Keratinocyte (primary cell): Measurements from ENCODE around the gene RBPJL. TPM values are rescaled to one million over a fixed set of nuclear protein-coding genes. Genes with fewer than 3 reads are reported as not detected.

Experiments used
- DNase-seq: peaks from one replicate; pipeline ENCODE4 v3.0.0-alpha.2; 2011; ENCODE audit warnings: low read depth, missing footprints, low spot score
- FAIRE-seq: peaks from 2 replicates; lab custom pipeline; 2011; peaks lifted over from hg19 to GRCh38; lab: Jason Lieb, UNC
- H2AFZ ChIP-seq: 2 replicates; pipeline ENCODE4 v1.6.0; 2012; ENCODE audit warnings: low read length, control low read depth, inconsistent platforms; ENCODE audit not compliant: control insufficient read depth
- H3K27ac ChIP-seq: 2 replicates; pipeline ENCODE4 v1.5.1; 2011; ENCODE audit warnings: low read length; ENCODE audit not compliant: control insufficient read depth, insufficient read depth
- H3K27me3 ChIP-seq: 3 replicates; pipeline ENCODE4 v1.6.0; 2011; ENCODE audit warnings: low read length; ENCODE audit not compliant: control insufficient read depth, insufficient read depth; ENCODE audit errors: extremely low read depth
- H3K36me3 ChIP-seq, 2 experiments: 2 replicates in 1 of 2; 3 replicates in 1 of 2; pipeline ENCODE4 v1.5.1; 2011; ENCODE audit warnings: low read length in 2 of 2, mild to moderate bottlenecking in 1 of 2; ENCODE audit not compliant: control insufficient read depth in 2 of 2, insufficient read depth in 2 of 2; ENCODE audit errors: extremely low read depth in 1 of 2
- H3K4me1 ChIP-seq: 3 replicates; pipeline ENCODE4 v1.5.1; 2011; ENCODE audit warnings: low read length; ENCODE audit not compliant: control insufficient read depth, insufficient read depth; ENCODE audit errors: extremely low read depth
- H3K4me2 ChIP-seq: 3 replicates; pipeline ENCODE4 v1.6.0; 2011; ENCODE audit warnings: low read depth, low read length; ENCODE audit not compliant: control insufficient read depth, insufficient read depth; ENCODE audit errors: extremely low read depth
- H3K4me3 ChIP-seq, 3 experiments: fragments of 200-600 bp in 1 of 3; sonication (generic) in 1 of 3; 2 replicates in 2 of 3; 3 replicates in 1 of 3; pipeline ENCODE4 v1.5.1; 2011 to 2016; ENCODE audit warnings: low read length in 3 of 3, mild to moderate bottlenecking in 3 of 3, control low read depth in 2 of 3, inconsistent platforms in 1 of 3, low read depth in 1 of 3, mixed read lengths in 1 of 3, mixed run types in 1 of 3, moderate library complexity in 1 of 3; ENCODE audit not compliant: control insufficient read depth in 2 of 3, insufficient read depth in 2 of 3; ENCODE audit errors: extremely low read depth in 1 of 3
- H3K79me2 ChIP-seq: 2 replicates; pipeline ENCODE4 v1.6.0; 2012; ENCODE audit warnings: low read length; ENCODE audit not compliant: control insufficient read depth, insufficient read depth
- H3K9ac ChIP-seq: 3 replicates; pipeline ENCODE4 v1.6.0; 2011; ENCODE audit warnings: low read length; ENCODE audit not compliant: control insufficient read depth, insufficient read depth; ENCODE audit errors: extremely low read depth
- H3K9me1 ChIP-seq: 3 replicates; pipeline ENCODE4 v1.6.0; 2011; ENCODE audit warnings: low read length; ENCODE audit not compliant: control insufficient read depth, insufficient read depth; ENCODE audit errors: extremely low read depth
- H3K9me3 ChIP-seq: 2 replicates; pipeline ENCODE4 v1.5.1; 2012; ENCODE audit warnings: low read depth, low read length; ENCODE audit not compliant: control insufficient read depth
- H4K20me1 ChIP-seq: 3 replicates; pipeline ENCODE4 v1.6.0; 2011; ENCODE audit warnings: low read length; ENCODE audit not compliant: control insufficient read depth, insufficient read depth; ENCODE audit errors: extremely low read depth
- EZH2 ChIP-seq: IDR thresholded peaks from one replicate; pipeline ENCODE4 v1.6.1; 2012; ENCODE audit warnings: inconsistent platforms, mild to moderate bottlenecking, low read length, moderate library complexity
- dilution Hi-C: fragments of 300-500 bp; cut with MboI; formaldehyde crosslinking; loops from one replicate; pipeline ENCODE4 v1.7.0; 2020; ENCODE audit warnings: low sequenced_read_pairs; ENCODE audit not compliant: extremely low pct_ligation_motif_present
- polyA plus RNA-seq, 5 experiments: library from polyadenylated mRNA; depleted of rRNA in 3 of 5; stranded (reverse) in 3 of 5; stranded (forward) in 1 of 5; unstranded in 1 of 5; fragments of >200 nt; gene quantifications; 1 replicate in 1 of 5; 2 replicates in 3 of 5; 3 replicates in 1 of 5; pipeline versions ENCODE4 v1.2.1 to v1.2.3, GENCODE V29; 2011 to 2012; ENCODE audit warnings: missing spikeins in 2 of 5, low read depth in 1 of 5, low replicate concordance in 1 of 5
- TF ChIP-seq, protein P1 (sequence below), 3 experiments: IDR thresholded peaks in 1 of 3; conservative IDR thresholded peaks in 1 of 3; optimal IDR thresholded peaks in 1 of 3; 2 replicates in 2 of 3; 3 replicates in 1 of 3; pipeline versions ENCODE3 to v1.5.1; 2011; ENCODE audit warnings: low read length in 3 of 3, mild to moderate bottlenecking in 3 of 3, moderate library complexity in 2 of 3, control low read depth in 1 of 3, inconsistent platforms in 1 of 3; ENCODE audit not compliant: insufficient read depth in 2 of 3; ENCODE audit errors: extremely low read depth in 1 of 3

Gene RBPJL
- polyA plus RNA-seq, 1 donor (not counting 4 experiments of a cell fraction or from before 2014, with no cell fraction given) = not detected

DNA sequence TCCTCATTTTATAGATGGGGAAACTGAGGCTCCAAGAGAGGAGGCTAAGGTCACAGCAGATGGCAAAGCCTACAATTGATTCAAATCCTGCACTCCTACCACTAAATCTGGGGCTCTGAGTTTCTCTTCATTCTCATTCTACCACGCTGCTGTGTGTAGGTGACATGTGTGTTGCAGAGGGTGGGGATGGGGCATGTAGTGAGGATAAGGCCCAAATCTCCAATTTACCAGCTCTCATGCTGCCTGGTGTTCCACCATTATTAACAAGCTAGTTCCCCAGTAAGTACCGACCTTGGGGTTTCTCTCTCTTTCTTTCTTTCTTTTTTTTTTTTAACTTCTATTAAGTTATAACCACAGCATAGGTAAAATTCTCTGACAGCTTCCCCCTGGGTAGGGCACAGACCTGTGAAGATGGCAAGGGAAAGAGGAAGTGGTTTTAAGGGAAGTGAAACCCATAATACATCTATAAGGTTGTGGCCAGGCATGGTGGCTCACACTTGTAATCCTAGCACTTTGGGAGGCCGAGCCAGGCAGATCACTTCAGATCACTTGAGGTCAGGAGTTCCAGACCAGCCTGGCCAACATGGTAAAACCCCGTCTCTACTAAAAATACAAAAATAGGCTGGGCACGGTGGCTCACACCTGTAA, 14.4 kb downstream of the RBPJL start:
- Histone ChIP-seq H3K27me3 (peaks cover 13% of the 10 kb centered on the region), H3K9me1 (no peaks in the 10 kb centered on the region), H3K4me2 (no peak overlapping the region), H3K4me3 (no peak overlapping the region), H3K4me1 (peaks cover 7% of the 10 kb centered on the region), H3K9ac (no peak overlapping the region), H4K20me1 (no peaks in the 10 kb centered on the region), H3K36me3 (peaks cover 0 to 7% of the 10 kb centered on the region in 2 experiments), H3K9me3 (no peaks in the 10 kb centered on the region), H3K79me2 (no peaks in the 10 kb centered on the region), H2AFZ (no peak overlapping the region), H3K27ac (no peak overlapping the region)
- FAIRE-seq (no peak), DNase-seq (no peak)
- dilution Hi-C loops = no loop called here
- TF ChIP-seq, protein P1, sequence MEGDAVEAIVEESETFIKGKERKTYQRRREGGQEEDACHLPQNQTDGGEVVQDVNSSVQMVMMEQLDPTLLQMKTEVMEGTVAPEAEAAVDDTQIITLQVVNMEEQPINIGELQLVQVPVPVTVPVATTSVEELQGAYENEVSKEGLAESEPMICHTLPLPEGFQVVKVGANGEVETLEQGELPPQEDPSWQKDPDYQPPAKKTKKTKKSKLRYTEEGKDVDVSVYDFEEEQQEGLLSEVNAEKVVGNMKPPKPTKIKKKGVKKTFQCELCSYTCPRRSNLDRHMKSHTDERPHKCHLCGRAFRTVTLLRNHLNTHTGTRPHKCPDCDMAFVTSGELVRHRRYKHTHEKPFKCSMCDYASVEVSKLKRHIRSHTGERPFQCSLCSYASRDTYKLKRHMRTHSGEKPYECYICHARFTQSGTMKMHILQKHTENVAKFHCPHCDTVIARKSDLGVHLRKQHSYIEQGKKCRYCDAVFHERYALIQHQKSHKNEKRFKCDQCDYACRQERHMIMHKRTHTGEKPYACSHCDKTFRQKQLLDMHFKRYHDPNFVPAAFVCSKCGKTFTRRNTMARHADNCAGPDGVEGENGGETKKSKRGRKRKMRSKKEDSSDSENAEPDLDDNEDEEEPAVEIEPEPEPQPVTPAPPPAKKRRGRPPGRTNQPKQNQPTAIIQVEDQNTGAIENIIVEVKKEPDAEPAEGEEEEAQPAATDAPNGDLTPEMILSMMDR (optimal IDR thresholded peaks at IDR 0.05 in 1 of 3, IDR thresholded peaks at IDR 0.05 in 1 of 3, conservative IDR thresholded peaks at IDR 0.05 in 1 of 3; ENCODE audit: extremely low read depth in 1 of 3, insufficient read depth in 2 of 3, low read length in 3 of 3) = no peak
- TF ChIP-seq EZH2 = no peak

DNA sequence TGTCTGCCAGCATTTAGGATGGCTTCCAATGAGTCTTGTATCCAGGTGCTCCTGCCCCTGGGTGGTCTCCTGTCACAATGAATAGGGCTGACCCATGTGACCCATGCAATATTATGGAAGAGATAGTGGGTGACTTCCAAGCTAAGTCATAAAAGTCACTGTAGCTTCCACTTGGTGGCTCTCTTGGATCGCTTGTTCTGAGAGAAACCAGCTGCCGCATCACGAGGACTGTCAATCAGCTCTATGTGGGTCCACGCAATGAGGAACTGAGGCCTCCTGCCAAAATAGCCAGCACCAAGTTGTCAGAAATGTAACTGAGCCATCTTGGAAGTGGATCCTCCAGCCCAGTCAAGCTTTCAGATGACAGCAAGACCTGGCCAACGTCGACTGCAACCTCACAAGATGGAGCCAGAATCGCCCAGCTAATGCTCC, 16.3 kb downstream of the RBPJL start:
- peaks cover 2% of the 10 kb centered on the region for H4K20me1 ChIP-seq
- H3K79me2 ChIP-seq = no peaks in the 10 kb centered on the region
- no peak overlapping the region for H3K4me3 ChIP-seq
- H3K9ac ChIP-seq = no peak overlapping the region
- H3K4me1 ChIP-seq = peaks cover 7% of the 10 kb centered on the region
- H3K9me1 ChIP-seq = no peaks in the 10 kb centered on the region
- no peaks in the 10 kb centered on the region for H3K27me3 ChIP-seq
- TF ChIP-seq, protein P1 (optimal IDR thresholded peaks at IDR 0.05 in 1 of 3, IDR thresholded peaks at IDR 0.05 in 1 of 3, conservative IDR thresholded peaks at IDR 0.05 in 1 of 3; ENCODE audit: extremely low read depth in 1 of 3, insufficient read depth in 2 of 3, low read length in 3 of 3) = peak in 1 of 3 experiments; percentile 47
- no peak for TF ChIP-seq EZH2
- FAIRE-seq (no peak), DNase-seq (no peak)
- H3K4me2 ChIP-seq = no peak overlapping the region
- no peak overlapping the region for H3K27ac ChIP-seq
- H3K9me3 ChIP-seq = no peaks in the 10 kb centered on the region
- dilution Hi-C loops = no loop called here
- H3K36me3 ChIP-seq = peaks cover 12 to 15% of the 10 kb centered on the region in 2 experiments
- H2AFZ ChIP-seq = no peak overlapping the region
